Epithelial cell of esophagus (primary cell): ENCODE results near the gene RPS27L.

ENCODE experiments used
- DNase-seq: peaks from one replicate; pipeline ENCODE4 v3.0.0; 2010; ENCODE audit warnings: low read depth
- H3K4me3 ChIP-seq: 2 replicates; pipeline ENCODE4 v1.5.1; 2011; ENCODE audit warnings: mild to moderate bottlenecking, low read length, control low read depth
- CTCF ChIP-seq: IDR thresholded peaks from 2 replicates; pipeline ENCODE4 v1.5.1; 2011; ENCODE audit warnings: low read depth, mild to moderate bottlenecking, low read length, control low read depth, inconsistent platforms; ENCODE audit not compliant: insufficient read depth; ENCODE audit errors: missing control alignments

RPS27L gene

GRCh38 chr15:63178034-63178433 is 20.8 kb upstream of the RPS27L start:
- no peak for TF ChIP-seq CTCF
- no peak for DNase-seq
- H3K4me3 ChIP-seq, result no peak overlapping the region

GRCh38 chr15:63176302-63176701 is 19.0 kb upstream of the RPS27L start:
- DNase-seq, result peak; percentile 93
- H3K4me3 ChIP-seq, result no peak overlapping the region
- no peak for TF ChIP-seq CTCF

GRCh38 chr15:63172851-63173451 is 15.7 kb upstream of the RPS27L start:
- no peak overlapping the region for H3K4me3 ChIP-seq
- DNase-seq, result no peak
- TF ChIP-seq CTCF, result no peak

DNA sequence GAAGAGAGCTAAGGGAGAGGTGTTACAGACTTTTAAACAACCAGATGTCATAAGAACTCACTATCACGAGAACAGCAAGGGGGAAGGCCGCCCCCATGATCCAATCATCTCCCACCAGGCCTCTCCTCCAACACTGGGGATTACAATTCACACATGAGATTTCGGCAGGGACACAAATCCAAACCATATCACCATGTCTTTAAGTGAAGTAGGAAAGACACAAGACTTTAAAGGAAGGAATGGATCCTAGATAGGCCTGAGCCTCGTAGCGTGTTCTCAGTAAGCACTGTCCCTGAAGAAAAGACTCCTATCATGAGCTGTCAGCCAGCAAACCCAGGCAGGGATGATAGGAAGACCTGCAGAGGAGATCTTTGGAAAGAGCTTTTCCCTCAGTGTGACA is 15.1 kb upstream of the RPS27L start:
- no peak for DNase-seq
- TF ChIP-seq CTCF, result no peak
- no peak overlapping the region for H3K4me3 ChIP-seq

GRCh38 chr15:63169788-63170187 is 12.5 kb upstream of the RPS27L start:
- H3K4me3 ChIP-seq, result no peak overlapping the region
- no peak for TF ChIP-seq CTCF
- DNase-seq, result no peak

GRCh38 chr15:63166219-63166618 is 8.9 kb upstream of the RPS27L start:
- peak; percentile 11 for TF ChIP-seq CTCF
- DNase-seq, result no peak
- H3K4me3 ChIP-seq, result no peak overlapping the region

GRCh38 chr15:63165166-63165859 is 8.0 kb upstream of the RPS27L start:
- DNase-seq, result no peak
- H3K4me3 ChIP-seq, result no peak overlapping the region
- TF ChIP-seq CTCF, result no peak
